K562 (cell line): ENCODE results near the gene EBF4. TPM values are rescaled to one million over a fixed set of nuclear protein-coding genes. Genes with fewer than 3 reads are reported as not detected.

Experiments used
- ATAC-seq: fragments of 200-7000 bp; cut with Tn5 transposase; 3 replicates; pipeline ENCODE4 v1.9.1; 2020; ENCODE audit warnings: moderate library complexity
- BruUV-seq: library from RNA; stranded (reverse); fragments of 400-500 nt; replicated peaks from 2 replicates; lab custom pipeline; 2021; lab: Mats Ljungman, UMichigan
- CTCF ChIA-PET: fragments of 300-600 bp; formaldehyde crosslinking; extraction: SDS; loops from one replicate; lab custom pipeline; 2021; ENCODE audit warnings: low intra/inter-chr PET ratio; lab: Yijun Ruan, JAX
- POLR2A ChIA-PET: fragments of 300-600, 350-650 bp; sonication (Branson Sonifier 250); formaldehyde crosslinking; extraction: SDS; loops from one replicate; lab custom pipeline; 2021; ENCODE audit warnings: antibody characterized with exemption, inconsistent platforms; lab: Yijun Ruan, JAX
- DNase-seq, 4 experiments: peaks; one replicate each; pipeline versions ENCODE4 v3.0.0 to v3.0.0-alpha.2; 2011 to 2018; ENCODE audit warnings: low spot score in 3 of 4, mixed read lengths in 3 of 4; ENCODE audit errors: extremely low read depth in 1 of 4
- FAIRE-seq: peaks from 2 replicates; lab custom pipeline; 2011; peaks lifted over from hg19 to GRCh38; lab: Jason Lieb, UNC
- H2AFZ ChIP-seq: 2 replicates; pipeline ENCODE4 v1.6.0; 2011; ENCODE audit warnings: low read depth, low read length, control low read depth, inconsistent platforms
- H3K27ac ChIP-seq: fragments of 200-600 bp; 3 replicates; pipeline ENCODE4 v1.8.0; 2011; ENCODE audit warnings: low read depth, mild to moderate bottlenecking, control low read depth, inconsistent platforms, low read length, moderate library complexity, mixed read lengths; ENCODE audit errors: extremely low read depth
- H3K27me3 ChIP-seq, 2 experiments: fragments of 300-600 bp in 1 of 2; 2 replicates in 1 of 2; 3 replicates in 1 of 2; pipeline versions ENCODE4 v1.6.0 to v1.8.0; 2011; ENCODE audit warnings: inconsistent platforms in 2 of 2, low read length in 2 of 2, mild to moderate bottlenecking in 1 of 2, mixed read lengths in 1 of 2, moderate library complexity in 1 of 2; ENCODE audit not compliant: control insufficient read depth in 2 of 2, insufficient read depth in 2 of 2
- H3K36me3 ChIP-seq: fragments of 300-600 bp; 3 replicates; pipeline ENCODE4 v1.8.0; 2011; ENCODE audit warnings: mild to moderate bottlenecking, low read length, inconsistent platforms; ENCODE audit not compliant: control insufficient read depth, insufficient read depth
- H3K4me1 ChIP-seq, 2 experiments: fragments of 200-600 bp in 1 of 2; replicated peaks in 1 of 2; 2 replicates in 1 of 2; 3 replicates in 1 of 2; pipeline versions ENCODE4 v1.5.1 to v1.8.0; 2011; ENCODE audit warnings: inconsistent platforms in 2 of 2, low read length in 2 of 2, mild to moderate bottlenecking in 1 of 2, mixed read lengths in 1 of 2, moderate library complexity in 1 of 2; ENCODE audit not compliant: control insufficient read depth in 2 of 2, insufficient read depth in 2 of 2
- H3K4me2 ChIP-seq: 2 replicates; pipeline ENCODE4 v1.6.1; 2011; ENCODE audit warnings: low read length, control low read depth, inconsistent platforms, mixed read lengths; ENCODE audit not compliant: insufficient read depth
- H3K4me3 ChIP-seq: fragments of 200-600 bp; sonication (generic), shearing (Covaris generic); 2 replicates; pipeline ENCODE4 v1.5.1; 2016; ENCODE audit warnings: control low read depth, inconsistent platforms
- H3K79me2 ChIP-seq: fragments of 200-600 bp; 3 replicates; pipeline ENCODE4 v1.8.0; 2011; ENCODE audit warnings: low read length, inconsistent platforms; ENCODE audit not compliant: control insufficient read depth, insufficient read depth
- H3K9ac ChIP-seq, 2 experiments: 2 replicates each; pipeline versions ENCODE4 v1.6.0 to v1.6.1; 2011; ENCODE audit warnings: low read depth in 2 of 2, low read length in 2 of 2, control low read depth in 1 of 2, inconsistent platforms in 1 of 2, mild to moderate bottlenecking in 1 of 2, mixed read lengths in 1 of 2; ENCODE audit not compliant: insufficient read depth in 1 of 2
- H3K9me1 ChIP-seq: one replicate; pipeline ENCODE4 v1.6.0; 2011; ENCODE audit warnings: inconsistent platforms, mild to moderate bottlenecking, low read length, moderate library complexity; ENCODE audit not compliant: control insufficient read depth, insufficient read depth
- H3K9me3 ChIP-seq: replicated peaks from 2 replicates; pipeline ENCODE4 v1.5.1; 2011; ENCODE audit warnings: low read depth, low read length, inconsistent platforms; ENCODE audit not compliant: control insufficient read depth, insufficient read depth
- H4K20me1 ChIP-seq: replicated peaks from 2 replicates; pipeline ENCODE4 v1.6.1; 2011; ENCODE audit warnings: low read length, inconsistent platforms, mixed read lengths; ENCODE audit not compliant: control insufficient read depth, insufficient read depth
- ARID4B ChIP-seq: sonication (generic); formaldehyde crosslinking; IDR thresholded peaks from 2 replicates; pipeline ENCODE4 v1.8.0; 2022; ENCODE audit warnings: mild to moderate bottlenecking, missing genetic modification reagents
- KDM5B ChIP-seq: fragments of 200-600 bp; sonication (generic); IDR thresholded peaks from 2 replicates; pipeline ENCODE4 v1.6.1; 2012; ENCODE audit warnings: low read depth, mild to moderate bottlenecking, moderate library complexity, low read length, control low read depth, inconsistent platforms; ENCODE audit not compliant: insufficient replicate concordance
- RAD51 ChIP-seq: fragments of 450-650 bp; IDR thresholded peaks from 2 replicates; pipeline ENCODE4 v1.7.1; 2016; ENCODE audit warnings: low read depth, mild to moderate bottlenecking, borderline replicate concordance
- WGBS: fragments of 100-300 bp; shearing (Covaris generic); methylation state at CpG from one replicate; pipeline ENCODE4 v1.1.6; 2016; ENCODE audit warnings: low coverage, mixed read lengths; ENCODE audit not compliant: insufficient coverage; ENCODE audit errors: missing lambda C conversion rate; 5-methylcytosine and 5-hydroxymethylcytosine counted together
- in situ Hi-C: fragments of 300-500 bp; cut with MboI; formaldehyde crosslinking; loops from 4 replicates; pipeline ENCODE4 v1.15.0; 2018; ENCODE audit warnings: inconsistent platforms, mixed read lengths
- intact Hi-C: fragments of 100-400 bp; cut with micrococcal nuclease; formaldehyde crosslinking; loops from 2 replicates; pipeline ENCODE4 v1.14.2; 2022
- polyA plus RNA-seq, 8 experiments: library from polyadenylated mRNA; depleted of rRNA in 4 of 8; stranded (reverse) in 5 of 8; unstranded in 3 of 8; fragments of >200 nt; fragmentation: Nextera tagmentation in 2 of 8; fragmentation: Illumina TruSeq in 1 of 8; extraction: Ambion mirVana in 2 of 8; extraction: Trizol in 1 of 8; gene quantifications; 2 replicates each; pipeline versions ENCODE4 v1.2.1 to v1.2.3, GENCODE V29; 2011 to 2014; ENCODE audit warnings: inconsistent platforms in 1 of 8, missing spikeins in 1 of 8
- total RNA-seq, 7 experiments: library from RNA; depleted of rRNA in 6 of 7; stranded (reverse); fragments of >200 nt in 6 of 7; fragmentation: Illumina TruSeq in 2 of 7; extraction: Trizol in 2 of 7; gene quantifications; 2 replicates each; pipeline versions ENCODE4 v1.2.1 to v1.2.3, GENCODE V29; 2011 to 2021; ENCODE audit warnings: low replicate concordance in 1 of 7

Gene EBF4
- total and polyA plus RNA-seq, 9 of the 15 experiments (the other 6 are each of a cell fraction or from before 2014, with no cell fraction given): 0.09 TPM; not detected in 8

- intact Hi-C loops: loop anchor here (5.0 kb wide), 2 partner anchors 127 to 187 kb away; no protein-coding TSS in a partner anchor
- no TSS peak for BruUV-seq
- DNase-seq (no peak), FAIRE-seq (no peak), ATAC-seq (no peak)
- 32% methylated on average over 8 of the region's 9 CpGs for WGBS
- peaks cover 60% of the 10 kb centered on the region for H3K79me2 ChIP-seq
- peaks cover 15% of the 10 kb centered on the region for H3K9me1 ChIP-seq
- H3K9ac ChIP-seq: peak overlapping the region; percentile 94 to 99
- TF ChIP-seq KDM5B (peak; percentile 12), RAD51 (no peak), ARID4B (CRISPR knock-in tag) (0 out of 2 replicates have a peak, but pooled peaks have one; percentile 6)
- TF ChIP-seq, all 486 proteins: peak for 2
- peak overlapping the region; percentile 55; the same call in 1 of the 3 replicates for H3K27ac ChIP-seq
- in situ Hi-C loops: no loop called here
- H4K20me1 ChIP-seq: peaks cover 42% of the 10 kb centered on the region
- peaks cover 68% of the 10 kb centered on the region for H3K36me3 ChIP-seq
- POLR2A ChIA-PET: interaction anchor here (0.6 to 4.1 kb wide), 4 partner anchors 9 to 262 kb away, joined by 3 to 46 read pairs (median 3); partner anchors contain the start of gene IDH3B
- no peaks in the 10 kb centered on the region for H3K9me3 ChIP-seq
- no peaks in the 10 kb centered on the region for H3K27me3 ChIP-seq
- H3K4me1 ChIP-seq: peaks cover 19 to 22% of the 10 kb centered on the region in 2 experiments; a peak in 4 of 5 replicates
- peak overlapping the region; percentile 70 for H3K4me3 ChIP-seq
- H3K4me2 ChIP-seq: peak overlapping the region; percentile 97
- H2AFZ ChIP-seq: no peak overlapping the region
- CTCF ChIA-PET: no interaction called here
Measured at GRCh38 chr20:2654384-2654822, 38.2 kb upstream of the EBF4 start.
